Measurements from ENCODE around the gene BDP1.
A peak's percentile ranks its signal among the peaks of the same experiment; 100 is the strongest.
"Not testable (repeated sequence)": the region's sequence is repeated elsewhere in the genome, so short reads cannot be mapped to it uniquely, and the experiment has no call there.

BDP1 gene

GRCh38 chr5:71573591-71573990 lies 118.1 kb downstream of the BDP1 start:
- no peak for DNase-seq (ENCODE audit: low read depth)

DNA sequence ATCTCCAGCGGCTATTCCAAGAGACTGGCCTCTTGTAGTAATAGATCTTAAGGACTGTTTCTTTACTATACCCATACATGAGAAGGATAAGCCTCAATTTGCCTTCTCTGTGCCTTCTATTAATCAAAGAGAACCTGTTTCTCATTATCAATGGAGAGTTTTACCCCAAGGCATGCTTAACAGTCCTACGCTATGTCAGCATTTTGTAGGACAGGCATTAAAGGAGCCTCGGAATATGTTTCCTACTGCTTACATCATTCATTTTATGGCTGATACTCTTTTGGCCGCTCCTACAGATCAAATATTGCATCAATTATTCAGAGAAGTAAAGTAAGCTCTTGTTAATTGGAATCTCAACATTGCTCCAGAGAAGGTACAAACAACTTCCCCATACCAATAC lies 120.1 kb downstream of the BDP1 start:
- DNase-seq (ENCODE audit: low read depth) = not testable (repeated sequence)

DNA sequence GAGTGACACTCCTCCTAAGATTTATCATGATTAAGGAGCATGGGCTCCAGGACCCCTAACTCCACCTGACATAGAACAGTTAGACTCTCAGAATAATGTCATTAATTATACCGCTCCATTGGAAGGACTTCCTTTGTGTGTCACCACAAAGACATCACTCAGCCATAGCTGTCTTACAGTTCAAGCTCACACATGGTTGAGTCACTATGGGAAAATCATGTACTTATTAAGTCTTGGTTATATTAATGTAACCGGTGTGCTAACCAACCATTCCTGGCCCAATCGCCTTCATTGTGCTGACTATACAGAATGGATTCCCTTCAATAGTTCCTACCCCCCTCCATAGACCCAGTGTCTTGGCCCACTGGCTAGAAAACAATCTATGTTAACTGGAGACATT lies 120.8 kb downstream of the BDP1 start:
- DNase-seq (ENCODE audit: low read depth) = no peak

- DNase-seq (ENCODE audit: low read depth) = not testable (repeated sequence)
These were observed 122.4 kb downstream of the BDP1 start for GRCh38 chr5:71577839-71578238.

DNA sequence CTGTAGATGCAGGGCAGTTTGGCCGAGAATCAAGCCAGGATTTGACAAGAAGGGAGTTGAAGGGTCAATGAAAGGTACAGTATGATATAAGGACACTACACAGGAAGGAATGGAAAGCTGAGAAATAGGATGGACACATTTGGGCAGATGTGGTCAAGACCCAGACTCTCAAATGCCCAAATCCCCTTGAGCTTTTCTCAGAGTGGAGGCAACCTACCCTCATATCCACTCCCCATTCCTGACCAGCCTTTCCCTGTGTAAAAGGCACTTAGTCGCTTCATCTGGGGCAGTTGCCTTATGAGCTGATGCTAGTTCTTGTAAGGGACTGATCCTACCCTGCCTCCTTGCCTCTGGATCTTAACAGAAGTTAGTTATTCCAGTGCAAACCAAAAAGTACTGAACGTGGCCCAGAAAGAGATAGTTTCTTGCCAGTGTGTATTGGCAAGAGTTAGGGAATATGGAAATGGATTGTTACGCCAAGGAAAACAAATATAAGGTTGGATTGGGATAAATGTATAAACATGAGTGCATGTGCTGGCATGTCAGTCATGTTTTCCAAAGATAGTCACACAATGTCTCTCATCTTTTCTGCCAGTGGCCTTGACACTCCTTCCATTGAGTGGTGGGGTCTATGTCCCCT lies 127.6 kb downstream of the BDP1 start:
- DNase-seq (ENCODE audit: low read depth) = no peak

- no peak for DNase-seq (ENCODE audit: low read depth)
These were observed 130.8 kb downstream of the BDP1 start for GRCh38 chr5:71586052-71586940.

DNA sequence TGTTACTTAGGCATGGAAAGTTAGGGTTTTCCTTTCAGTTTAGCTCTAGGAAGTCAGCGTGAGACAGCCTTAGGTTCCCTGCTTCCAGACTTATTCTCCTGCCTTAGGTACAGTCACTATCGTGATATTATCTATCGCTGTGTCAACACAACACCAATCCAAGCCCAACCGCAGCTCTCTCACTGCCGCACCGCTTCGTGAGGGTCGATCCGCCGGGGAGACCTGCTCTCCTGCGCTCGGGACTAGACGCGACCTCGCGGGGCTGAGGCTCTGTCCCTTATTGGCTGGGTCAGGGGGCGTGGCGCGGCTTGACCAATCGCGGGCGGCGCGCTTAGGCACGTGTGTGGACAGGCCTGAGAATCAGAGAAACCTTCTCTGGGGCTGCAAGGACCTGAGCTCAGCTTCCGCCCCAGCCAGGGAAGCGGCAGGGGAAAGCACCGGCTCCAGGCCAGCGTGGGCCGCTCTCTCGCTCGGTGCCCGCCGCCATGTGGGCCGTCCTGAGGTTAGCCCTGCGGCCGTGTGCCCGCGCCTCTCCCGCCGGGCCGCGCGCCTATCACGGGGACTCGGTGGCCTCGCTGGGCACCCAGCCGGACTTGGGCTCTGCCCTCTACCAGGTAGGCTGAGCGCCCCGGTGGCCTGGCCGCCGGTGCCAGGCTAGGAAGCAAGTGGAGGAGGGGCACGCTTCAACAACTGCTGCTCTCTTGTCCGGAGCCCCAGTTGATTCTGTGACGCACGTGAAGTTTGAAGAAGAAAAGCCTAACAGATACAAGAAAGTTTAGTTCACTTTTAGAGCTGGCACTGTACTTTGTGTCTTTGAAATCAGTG lies 131.7 kb downstream of the BDP1 start, which contains the start of gene MCCC2:
Gene MCCC2, plus strand, starts transcription at position 400 of the 825 bp plus-strand sequence. Its CDS starts 86 bp downstream, at position 486.
- peak; percentile 93 for DNase-seq (ENCODE audit: low read depth)

DNA sequence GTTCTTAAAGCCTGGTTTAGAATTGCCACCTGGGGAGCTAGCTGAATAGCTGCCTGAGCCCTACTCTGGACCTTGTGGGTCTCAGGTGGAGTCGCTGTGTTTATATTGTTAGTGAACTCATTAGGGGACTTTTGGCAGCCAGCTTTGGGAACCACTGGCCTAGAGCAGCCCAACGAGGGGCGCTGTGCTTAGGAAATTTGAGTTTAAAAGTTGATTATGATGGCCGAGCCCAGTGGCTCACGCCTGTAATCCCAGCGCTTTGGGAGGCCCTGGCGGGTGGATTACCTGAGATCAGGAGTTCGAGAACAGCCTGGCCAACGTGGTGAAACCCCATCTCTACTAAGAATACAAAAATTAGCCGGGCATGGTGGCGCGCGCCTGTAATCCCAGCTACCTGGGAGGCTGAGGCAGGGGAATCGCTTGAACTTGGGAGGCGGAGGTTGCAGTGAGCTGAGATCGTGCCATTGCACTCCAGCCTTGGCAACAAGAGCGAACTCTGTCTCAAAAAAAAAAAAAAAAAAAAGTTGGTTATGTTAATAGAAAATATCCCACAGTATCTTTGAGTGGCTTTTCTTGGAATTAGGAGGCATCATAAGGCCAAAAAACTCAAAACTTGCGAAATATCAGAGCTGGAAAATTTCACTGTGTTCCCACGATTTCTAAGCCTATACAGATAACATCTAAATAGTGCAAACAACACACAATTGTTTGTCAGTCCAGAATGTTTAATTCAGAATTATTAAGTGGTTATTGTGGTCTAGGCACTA lies 132.5 kb downstream of the BDP1 start:
- DNase-seq (ENCODE audit: low read depth) = no peak

GRCh38 chr5:71588533-71588885 lies 133.1 kb downstream of the BDP1 start:
- no peak for DNase-seq (ENCODE audit: low read depth)

- DNase-seq (ENCODE audit: low read depth) = no peak
These were observed 134.5 kb downstream of the BDP1 start for GRCh38 chr5:71589903-71590302.

DNA sequence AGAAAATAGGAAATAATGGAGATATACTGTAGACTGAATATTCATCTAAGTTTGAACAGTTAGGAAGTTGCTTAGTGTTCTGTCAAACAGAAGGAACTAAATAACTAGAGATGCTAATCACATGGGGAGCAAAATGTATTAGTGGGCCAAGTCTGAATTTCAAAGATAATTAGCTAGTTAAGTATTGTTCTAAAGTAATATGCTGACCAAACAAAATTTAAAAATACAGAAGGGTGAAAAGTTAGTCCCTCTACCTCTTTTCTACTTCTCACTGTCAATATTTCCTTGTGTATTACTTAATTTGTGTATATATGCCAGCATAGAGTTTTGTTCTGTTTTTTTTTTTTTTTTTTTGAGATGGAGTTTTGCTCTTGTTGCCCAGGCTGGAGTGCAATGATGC lies 135.6 kb downstream of the BDP1 start:
- DNase-seq (ENCODE audit: low read depth) = no peak

GRCh38 chr5:71596169-71596568 lies 140.7 kb downstream of the BDP1 start:
- DNase-seq (ENCODE audit: low read depth) = no peak

DNA sequence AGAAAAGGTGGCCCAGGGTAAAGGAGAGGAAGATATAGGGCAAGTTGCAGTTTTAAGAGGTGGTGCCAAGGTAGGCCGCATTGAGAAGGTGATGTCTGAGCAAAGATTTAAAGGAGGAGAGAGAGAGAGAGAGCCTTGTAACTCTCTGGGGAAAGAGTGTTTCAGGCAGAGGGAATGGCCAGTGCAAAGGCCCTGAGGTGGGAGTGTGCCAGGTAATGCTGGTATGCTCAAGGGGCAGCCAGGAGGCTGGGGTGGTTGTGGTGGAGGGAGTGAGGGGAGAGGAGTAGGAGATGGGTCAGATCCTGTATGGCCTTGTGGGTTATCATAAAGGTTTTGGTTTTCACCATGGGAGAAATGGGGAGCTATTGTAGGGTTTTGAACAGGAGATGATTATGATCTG lies 141.6 kb downstream of the BDP1 start:
- no peak for DNase-seq (ENCODE audit: low read depth)

GRCh38 chr5:71600783-71601182 lies 145.3 kb downstream of the BDP1 start:
- no peak for DNase-seq (ENCODE audit: low read depth)

DNA sequence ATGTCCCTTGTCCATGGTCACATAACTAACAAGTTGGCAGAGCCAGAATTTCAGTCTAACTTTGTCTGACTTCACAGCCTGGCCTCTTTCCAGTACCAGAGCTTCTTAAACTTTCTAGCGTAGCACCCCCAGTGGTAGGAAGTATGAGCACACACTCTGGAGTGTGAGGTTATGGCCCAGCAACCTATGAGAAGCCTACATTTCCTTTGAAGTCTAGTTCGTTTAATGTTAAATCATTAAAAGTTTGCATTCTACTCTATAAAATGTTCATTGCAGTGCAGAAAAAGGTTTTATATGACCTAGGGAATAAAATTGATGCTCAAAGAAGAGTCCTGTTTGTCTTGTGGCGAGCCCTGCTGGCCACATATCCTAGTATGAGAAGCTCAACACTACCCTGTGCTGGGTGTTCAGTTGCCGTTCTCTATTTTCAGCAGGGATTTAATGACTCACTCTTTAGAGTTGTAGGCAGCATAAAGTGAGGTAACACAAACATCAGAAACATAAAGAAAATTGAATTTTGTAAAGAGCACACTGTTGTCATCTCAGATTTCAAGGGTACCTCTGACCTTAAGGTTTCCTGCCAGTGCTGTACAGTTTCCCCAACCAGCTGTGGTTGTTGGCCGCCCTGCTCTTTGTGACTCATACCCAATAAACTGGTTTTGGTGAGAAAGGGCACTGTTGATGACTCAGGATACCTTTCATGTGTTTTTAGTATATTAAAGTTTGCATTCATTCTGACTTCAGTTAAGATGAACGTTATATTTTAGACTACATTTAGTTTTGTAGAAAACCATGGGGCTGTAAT lies 146.0 kb downstream of the BDP1 start:
- peak; percentile 69 for DNase-seq (ENCODE audit: low read depth)

- DNase-seq (ENCODE audit: low read depth) = not testable (repeated sequence)
These were observed 154.5 kb downstream of the BDP1 start for GRCh38 chr5:71609916-71610315.

DNA sequence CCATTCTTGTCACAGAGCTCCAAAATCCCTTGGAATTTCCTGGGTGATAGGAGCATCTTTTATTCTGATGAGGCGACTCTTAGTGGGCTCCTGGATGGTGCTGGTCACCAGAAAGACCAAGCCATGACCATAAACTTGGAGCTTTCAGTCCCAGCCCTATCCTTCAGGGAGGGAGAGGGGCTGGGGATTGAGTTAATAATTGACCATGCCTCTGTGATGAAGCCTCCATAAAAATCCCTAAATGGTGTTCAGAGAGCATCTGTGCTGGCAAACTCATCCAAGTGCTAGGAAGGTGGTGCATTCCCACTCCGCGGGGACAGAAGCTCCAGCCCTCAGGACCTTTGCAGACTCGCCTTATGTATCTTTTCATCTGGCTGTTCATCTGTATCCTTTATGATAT lies 160.4 kb downstream of the BDP1 start:
- no peak for DNase-seq (ENCODE audit: low read depth)

Measured in stimulated activated CD4-positive, alpha-beta T cell treated with anti-CD3 and anti-CD28 coated beads, Interleukin-2, amount 100 ng/mL, for 4 hours (primary cell).